Posterior cingulate gyrus (tissue), 11 donors: ENCODE data around the gene SLC6A19.

Experiments
- DNase-seq, 10 donors: peaks; one replicate each; pipeline versions ENCODE4 v3.0.0 to v3.0.0-alpha.2; 2020 to 2021; ENCODE audit warnings: mixed read lengths in 3 of 10
- intact Hi-C: fragments of 100-400 bp; cut with DNase I; formaldehyde crosslinking; loops from one replicate; pipeline ENCODE4 v1.15.1; 2023

Gene SLC6A19

DNA sequence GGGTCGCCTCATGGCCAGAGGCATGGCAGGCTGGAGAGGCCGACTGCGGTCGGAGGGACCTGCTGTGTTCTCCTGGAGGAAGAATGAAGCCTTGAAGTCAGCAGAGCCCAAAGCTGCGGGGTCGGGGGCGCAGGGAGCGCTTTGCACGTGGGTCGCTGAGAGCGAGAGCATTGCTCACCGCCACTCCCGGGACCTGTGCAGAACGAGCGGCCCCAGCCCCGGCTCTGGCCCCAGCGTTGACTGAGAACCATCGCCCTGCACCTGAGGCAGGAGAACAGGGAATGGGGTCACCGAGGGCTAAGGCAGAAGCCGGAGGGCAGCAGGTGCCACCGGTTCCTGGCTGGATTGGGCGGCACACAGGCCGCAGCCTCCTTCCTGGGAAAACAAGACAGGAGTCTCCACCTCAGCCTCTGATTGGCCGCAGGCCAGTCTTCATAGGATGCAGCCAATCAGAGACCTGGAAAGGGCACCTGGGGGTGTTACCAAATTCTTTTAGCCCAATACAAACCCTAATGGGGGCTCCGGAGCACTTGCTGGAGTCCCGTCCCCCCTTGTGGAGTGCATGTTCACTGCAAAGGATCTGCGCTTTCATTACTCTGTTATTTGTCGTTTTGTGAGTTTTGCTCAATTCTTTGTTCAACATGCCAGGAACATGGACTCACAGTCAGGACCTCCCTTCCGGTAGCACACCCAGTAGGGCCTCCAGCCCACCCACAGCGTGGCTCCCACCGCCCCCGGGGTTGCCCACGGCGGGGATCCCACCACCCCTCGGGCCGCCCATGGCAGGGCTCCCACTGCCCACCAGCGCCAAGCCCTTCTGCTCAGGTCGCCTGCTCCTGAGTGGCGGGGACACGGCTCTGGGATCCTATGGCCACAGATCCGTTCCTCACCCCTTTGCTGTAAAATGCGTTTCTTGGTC is 24.7 kb upstream of the SLC6A19 start:
- intact Hi-C loops: loop anchor here (10.0 kb wide), 1 partner anchor 178 kb away; no protein-coding TSS in a partner anchor
- DNase-seq: peak in 7 of 10 donors; percentile 4 to 78 (median 24)

GRCh38 chr5:1177826-1178528 is 23.4 kb upstream of the SLC6A19 start:
- intact Hi-C loops: loop anchor here (10.0 kb wide), 1 partner anchor 177 kb away; no protein-coding TSS in a partner anchor
- peak in 4 of 10 donors; percentile 21 to 78 (median 56) for DNase-seq

GRCh38 chr5:1178529-1179382 is 22.6 kb upstream of the SLC6A19 start:
- DNase-seq: peak in 5 of 10 donors; percentile 3 to 72 (median 33)
- intact Hi-C loops: loop anchor here (10.0 kb wide), 1 partner anchor 176 kb away; no protein-coding TSS in a partner anchor

GRCh38 chr5:1179383-1179715 is 22.0 kb upstream of the SLC6A19 start:
- intact Hi-C loops: loop anchor here (10.0 kb wide), 1 partner anchor 175 kb away; no protein-coding TSS in a partner anchor
- peak in 3 of 10 donors; percentile 0 to 76 (median 36) for DNase-seq

GRCh38 chr5:1180096-1180495 is 21.3 kb upstream of the SLC6A19 start:
- intact Hi-C loops: no loop called here
- DNase-seq: peak in 3 of 10 donors; percentile 22 to 82 (median 26)

GRCh38 chr5:1180841-1181271 is 20.5 kb upstream of the SLC6A19 start:
- DNase-seq: peak in 7 of 10 donors; percentile 3 to 85 (median 12)
- intact Hi-C loops: no loop called here

- intact Hi-C loops: no loop called here
- peak in 5 of 10 donors; percentile 7 to 79 (median 61) for DNase-seq
Measured at GRCh38 chr5:1181451-1182359, 19.7 kb upstream of the SLC6A19 start.

- intact Hi-C loops: no loop called here
- DNase-seq: peak in 2 of 10 donors; percentile 63 to 72
Measured at GRCh38 chr5:1182360-1182632, 19.1 kb upstream of the SLC6A19 start.

DNA sequence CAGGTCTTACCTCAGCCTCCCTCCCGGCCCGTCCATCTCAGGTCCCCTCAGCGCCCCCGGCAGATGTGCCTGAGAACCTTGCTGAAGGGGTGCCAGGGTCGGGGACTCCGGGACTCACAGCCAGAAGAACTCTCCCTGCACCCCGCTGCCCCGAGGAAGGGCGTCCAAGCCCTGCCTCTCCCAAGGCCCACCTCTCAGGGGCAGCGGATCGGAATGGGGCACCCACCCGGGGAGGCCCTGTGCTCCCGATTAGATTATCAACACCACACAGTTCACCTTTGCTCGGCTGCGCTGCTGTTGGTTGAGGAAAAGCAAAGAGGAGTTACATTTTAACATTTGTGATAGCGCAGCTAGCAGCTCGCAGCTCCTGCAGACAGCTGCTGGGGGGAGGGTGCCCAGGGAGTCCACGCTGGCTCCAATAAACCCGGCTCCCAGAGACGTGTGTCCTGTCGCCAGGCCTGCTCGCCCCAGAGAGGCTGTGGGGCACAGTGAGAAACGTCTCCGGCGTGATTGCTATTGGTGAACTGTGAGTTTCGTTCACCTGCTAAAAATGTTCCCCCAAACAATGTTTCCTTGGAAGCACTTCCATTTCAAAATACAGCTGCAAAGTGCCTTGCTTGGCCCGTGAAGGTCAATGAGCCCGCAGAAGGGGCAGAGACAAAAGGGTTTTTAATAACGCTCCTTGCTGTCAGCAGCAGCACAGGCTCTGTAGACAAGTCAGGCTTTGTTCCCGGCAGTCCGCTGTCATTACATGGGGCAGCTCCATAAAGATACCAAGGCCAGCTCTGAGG is 18.6 kb upstream of the SLC6A19 start:
- intact Hi-C loops: no loop called here
- peak; percentile 27 to 95 (median 68) for DNase-seq

GRCh38 chr5:1183424-1184162 is 17.8 kb upstream of the SLC6A19 start:
- intact Hi-C loops: no loop called here
- DNase-seq: peak in 5 of 10 donors; percentile 5 to 90 (median 57)

DNA sequence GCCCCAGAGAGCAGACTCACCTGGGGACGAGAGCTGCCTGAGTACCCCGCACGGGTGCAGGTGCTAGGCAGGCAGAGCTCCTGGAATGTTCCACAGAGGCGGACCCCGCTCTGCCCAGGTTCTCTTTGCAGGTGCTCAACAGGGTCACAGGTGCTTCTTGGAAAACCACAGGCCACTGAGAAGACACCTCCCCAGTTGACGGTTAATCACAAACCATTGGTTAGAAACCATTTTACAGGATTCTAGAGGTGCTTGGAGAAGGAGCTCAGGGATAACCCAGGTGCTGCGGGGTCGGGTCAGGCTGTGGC is 17.3 kb upstream of the SLC6A19 start:
- intact Hi-C loops: no loop called here
- peak in 2 of 10 donors; percentile 8 to 70 for DNase-seq

GRCh38 chr5:1184481-1184880 is 16.9 kb upstream of the SLC6A19 start:
- intact Hi-C loops: no loop called here
- peak in 5 of 10 donors; percentile 4 to 78 (median 30) for DNase-seq

- DNase-seq: peak in 1 of 10 donors; percentile 3
- intact Hi-C loops: no loop called here
Measured at GRCh38 chr5:1185038-1185627, 16.3 kb upstream of the SLC6A19 start.

DNA sequence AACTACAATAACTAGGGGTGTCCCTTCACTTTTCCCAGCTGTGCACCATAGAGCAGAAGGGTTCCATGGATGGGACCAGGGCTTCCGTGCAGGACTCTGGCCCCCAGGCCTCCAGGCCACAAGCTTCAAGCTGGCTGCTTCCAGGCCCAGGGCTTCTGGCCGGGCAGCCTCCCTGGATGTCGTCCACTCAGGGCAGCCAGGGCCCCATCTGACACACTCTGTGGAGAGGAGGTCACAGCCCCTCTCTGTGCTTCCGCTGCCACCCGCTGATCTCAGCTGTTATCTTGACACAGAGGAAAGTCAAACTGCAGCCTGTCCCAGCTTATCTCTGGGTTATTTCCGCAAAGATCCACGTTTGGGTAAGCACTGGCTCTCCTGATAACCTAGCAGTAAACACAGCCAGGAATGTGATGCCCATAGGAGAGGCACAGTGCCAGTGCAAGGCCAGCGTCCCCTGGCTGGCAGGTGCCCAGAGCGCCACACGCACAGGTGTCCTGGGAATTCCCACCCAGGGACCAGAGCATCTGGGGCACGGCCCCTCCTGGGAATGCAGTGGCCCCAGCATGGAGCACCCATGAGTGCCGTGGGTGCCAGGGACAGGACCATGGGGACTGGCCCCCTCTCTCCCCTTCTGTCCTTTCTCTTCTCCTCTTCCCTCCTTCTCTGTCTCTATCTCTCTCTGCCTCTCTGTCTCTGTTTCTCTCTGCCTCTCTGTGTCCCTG is 15.6 kb upstream of the SLC6A19 start:
- intact Hi-C loops: no loop called here
- peak in 5 of 10 donors; percentile 6 to 81 (median 52) for DNase-seq

- DNase-seq: peak in 6 of 10 donors; percentile 1 to 72 (median 26)
- intact Hi-C loops: no loop called here
Measured at GRCh38 chr5:1186351-1187233, 14.8 kb upstream of the SLC6A19 start.
